H1 (cell line): ENCODE data around the gene ZBTB16.

Experiments used
- ATF3 ChIP-seq: IDR thresholded peaks from 2 replicates; pipeline ENCODE4 v1.6.1; 2011; ENCODE audit warnings: low read depth, mild to moderate bottlenecking, low read length; ENCODE audit not compliant: insufficient read depth
- CHD1 ChIP-seq: IDR thresholded peaks from 2 replicates; pipeline ENCODE4 v1.6.1; 2012; ENCODE audit warnings: low read depth, low read length, improper control_type of control experiment
- CHD2 ChIP-seq: IDR thresholded peaks from 2 replicates; pipeline ENCODE4 v1.6.1; 2012; ENCODE audit warnings: low read length, improper control_type of control experiment
- CREB1 ChIP-seq: IDR thresholded peaks from 2 replicates; pipeline ENCODE4 v1.6.1; 2012; ENCODE audit warnings: inconsistent platforms
- CTCF ChIP-seq, 3 experiments: IDR thresholded peaks; 1 replicate in 2 of 3; 2 replicates in 1 of 3; pipeline versions ENCODE4 v1.5.1 to v1.6.1; 2011; ENCODE audit warnings: low read length in 3 of 3, mild to moderate bottlenecking in 3 of 3, inconsistent platforms in 2 of 3, low read depth in 1 of 3, moderate library complexity in 1 of 3; ENCODE audit not compliant: insufficient read depth in 1 of 3; ENCODE audit errors: control extremely low read depth in 1 of 3
- EP300 ChIP-seq, 2 experiments: IDR thresholded peaks; 1 replicate in 1 of 2; 2 replicates in 1 of 2; pipeline ENCODE4 v1.6.1; 2011 to 2012; ENCODE audit warnings: low read depth in 2 of 2, low read length in 2 of 2, mild to moderate bottlenecking in 2 of 2, borderline replicate concordance in 1 of 2, inconsistent platforms in 1 of 2, moderate library complexity in 1 of 2
- GTF2F1 ChIP-seq: IDR thresholded peaks from 2 replicates; pipeline ENCODE4 v1.6.1; 2012; ENCODE audit warnings: low read depth, low read length, improper control_type of control experiment, borderline replicate concordance
- POLR2AphosphoS5 ChIP-seq: IDR thresholded peaks from 2 replicates; pipeline ENCODE4 v1.6.1; 2011; ENCODE audit warnings: low read depth, low read length
- RAD21 ChIP-seq, 2 experiments: IDR thresholded peaks in 1 of 2; conservative IDR thresholded peaks in 1 of 2; 2 replicates each; pipeline ENCODE4 v1.6.1; 2011; ENCODE audit warnings: low read depth in 2 of 2, low read length in 2 of 2, improper control_type of control experiment in 1 of 2, inconsistent platforms in 1 of 2, mild to moderate bottlenecking in 1 of 2, moderate library complexity in 1 of 2
- SIN3A ChIP-seq, 2 experiments: IDR thresholded peaks in 1 of 2; conservative IDR thresholded peaks in 1 of 2; 2 replicates each; pipeline ENCODE4 v1.6.1; 2011 to 2012; ENCODE audit warnings: low read length in 2 of 2, improper control_type of control experiment in 1 of 2, low read depth in 1 of 2, mild to moderate bottlenecking in 1 of 2
- SRF ChIP-seq: IDR thresholded peaks from 2 replicates; pipeline ENCODE4 v1.6.1; 2011; ENCODE audit warnings: mild to moderate bottlenecking, low read depth, low read length, moderate library complexity
- TAF7 ChIP-seq: optimal IDR thresholded peaks from 2 replicates; pipeline ENCODE3; 2011; ENCODE audit warnings: low read depth, mild to moderate bottlenecking, inconsistent platforms, low read length, moderate library complexity, borderline replicate concordance

GRCh38 chr11:114120606-114121005, 61.1 kb downstream of the ZBTB16 start:
- TF ChIP-seq CTCF (IDR thresholded peaks at IDR 0.05; ENCODE audit: control extremely low read depth in 1 of 3, insufficient read depth in 1 of 3, low read depth in 1 of 3, low read length in 3 of 3) (no peak), CHD1 (no peak), GTF2F1 (no peak), EP300 (IDR thresholded peaks at IDR 0.05; ENCODE audit: borderline replicate concordance in 1 of 2, low read depth in 2 of 2, low read length in 2 of 2) (no peak), RAD21 (IDR thresholded peaks at IDR 0.05 in 1 of 2, conservative IDR thresholded peaks at IDR 0.05 in 1 of 2; ENCODE audit: low read depth in 2 of 2, low read length in 2 of 2) (no peak), SIN3A (conservative IDR thresholded peaks at IDR 0.05 in 1 of 2, IDR thresholded peaks at IDR 0.05 in 1 of 2; ENCODE audit: low read depth in 1 of 2, low read length in 2 of 2) (no peak), CHD2 (no peak), TAF7 (no peak), POLR2AphosphoS5 (no peak), ATF3 (no peak), CREB1 (no peak), SRF (no peak)
